Effector memory CD4-positive, alpha-beta T cell (primary cell): Measurements from ENCODE around the gene CDH12.
"Not testable (repeated sequence)": the region's sequence is repeated elsewhere in the genome, so short reads cannot be mapped to it uniquely, and the experiment has no call there.

Source experiments
- DNase-seq, 3 donors: peaks; one replicate each; pipeline ENCODE4 v3.0.0-alpha.2; 2020
- H3K27ac ChIP-seq: 2 replicates; pipeline ENCODE4 v1.7.0; 2013; ENCODE audit warnings: mild to moderate bottlenecking, low read length, moderate library complexity; ENCODE audit not compliant: insufficient read depth, poor library complexity, severe bottlenecking
- H3K27me3 ChIP-seq: replicated peaks from 2 replicates; pipeline ENCODE4 v1.7.0; 2013; ENCODE audit warnings: mild to moderate bottlenecking, low read length; ENCODE audit not compliant: insufficient read depth, control insufficient read depth, poor library complexity, severe bottlenecking
- H3K36me3 ChIP-seq: 2 replicates; pipeline ENCODE4 v1.7.0; 2013; ENCODE audit warnings: mild to moderate bottlenecking, low read length, moderate library complexity; ENCODE audit not compliant: control insufficient read depth, insufficient read depth
- H3K4me1 ChIP-seq: 2 replicates; pipeline ENCODE4 v1.7.0; 2013; ENCODE audit warnings: low read length, mild to moderate bottlenecking; ENCODE audit not compliant: control insufficient read depth, insufficient read depth, poor library complexity, severe bottlenecking
- H3K4me3 ChIP-seq: 2 replicates; pipeline ENCODE4 v1.7.0; 2013; ENCODE audit warnings: low read length, low read depth, mild to moderate bottlenecking; ENCODE audit not compliant: insufficient read depth, poor library complexity, severe bottlenecking
- H3K9me3 ChIP-seq: 2 replicates; pipeline ENCODE4 v1.7.0; 2013; ENCODE audit warnings: mild to moderate bottlenecking, low read length, moderate library complexity; ENCODE audit not compliant: control insufficient read depth

CDH12 gene

DNA sequence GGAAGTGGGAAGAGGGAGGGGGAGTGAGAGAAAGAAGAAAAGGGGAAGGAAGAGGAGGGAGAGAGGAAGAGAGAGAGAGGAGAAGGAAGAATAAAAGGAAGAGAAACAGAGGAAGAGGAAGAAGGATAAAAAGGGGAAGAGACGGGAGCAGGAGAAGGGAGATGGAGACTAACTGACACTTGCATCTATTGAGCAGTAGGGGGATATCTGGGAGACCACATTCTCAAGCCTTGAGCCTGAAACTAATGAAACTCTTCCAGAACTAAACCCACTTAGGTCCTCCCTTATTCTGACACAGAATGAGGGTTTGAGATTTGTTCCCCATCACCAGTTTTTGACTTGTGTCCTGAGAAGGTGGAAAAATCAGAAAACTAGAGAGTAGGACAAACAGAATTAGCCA, 533.3 kb downstream of the CDH12 start:
- Histone ChIP-seq H3K36me3 (no peaks in the 10 kb centered on the region), H3K9me3 (no peaks in the 10 kb centered on the region), H3K4me3 (no peak overlapping the region), H3K27ac (no peak overlapping the region), H3K27me3 (no peaks in the 10 kb centered on the region), H3K4me1 (no peaks in the 10 kb centered on the region)
- no peak for DNase-seq

DNA sequence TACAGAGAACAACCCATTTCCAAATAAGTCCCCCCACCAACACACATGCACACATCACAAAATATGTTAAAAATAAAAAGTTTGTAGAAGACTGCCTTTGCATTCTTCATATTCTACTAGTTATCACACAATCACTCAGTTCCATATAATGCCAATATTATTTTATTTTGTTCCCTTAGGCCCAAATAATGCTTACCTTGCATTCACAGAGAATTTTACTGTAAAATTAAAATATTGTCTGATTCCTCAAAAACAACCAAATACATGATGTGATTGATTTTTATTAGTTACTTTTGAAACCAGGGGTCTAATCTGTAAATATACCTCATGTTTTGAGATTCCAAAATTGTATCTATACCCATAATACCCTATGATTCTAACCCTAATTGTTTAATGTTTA, 536.9 kb downstream of the CDH12 start:
- Histone ChIP-seq H3K4me1 (no peaks in the 10 kb centered on the region), H3K4me3 (no peak overlapping the region), H3K9me3 (no peaks in the 10 kb centered on the region), H3K36me3 (no peaks in the 10 kb centered on the region), H3K27me3 (no peaks in the 10 kb centered on the region), H3K27ac (no peak overlapping the region)
- no peak for DNase-seq

DNA sequence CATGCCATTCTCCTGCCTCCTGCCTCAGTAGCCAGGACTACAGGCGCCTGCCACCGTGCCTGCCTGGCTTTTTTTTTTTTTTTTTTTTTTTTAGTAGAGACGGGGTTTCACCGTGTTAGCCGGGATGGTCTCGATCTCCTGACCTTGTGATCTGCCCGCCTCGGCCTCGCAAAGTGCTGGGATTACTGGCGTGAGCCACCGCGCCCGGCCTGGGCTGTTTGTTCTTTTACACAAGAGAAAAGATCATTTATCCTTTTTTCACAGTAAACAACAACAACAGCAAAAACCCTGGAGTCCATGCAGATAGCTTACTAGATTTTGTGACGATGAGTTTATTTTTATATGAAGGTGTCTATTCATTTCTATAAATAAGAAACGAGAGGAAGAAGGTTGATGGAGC, 538.1 kb downstream of the CDH12 start:
- H3K4me1 ChIP-seq, H3K27ac ChIP-seq, H3K4me3 ChIP-seq, H3K27me3 ChIP-seq, H3K36me3 ChIP-seq, DNase-seq, H3K9me3 ChIP-seq: not testable (repeated sequence)

GRCh38 chr5:22314548-22314947, 538.6 kb downstream of the CDH12 start:
- DNase-seq, result no peak
- Histone ChIP-seq H3K9me3 (no peaks in the 10 kb centered on the region), H3K4me1 (no peaks in the 10 kb centered on the region), H3K27ac (no peak overlapping the region), H3K36me3 (no peaks in the 10 kb centered on the region), H3K4me3 (no peak overlapping the region), H3K27me3 (no peaks in the 10 kb centered on the region)

GRCh38 chr5:22306011-22306410, 547.1 kb downstream of the CDH12 start:
- Histone ChIP-seq H3K27me3 (no peaks in the 10 kb centered on the region), H3K36me3 (no peaks in the 10 kb centered on the region), H3K27ac (no peak overlapping the region)

DNA sequence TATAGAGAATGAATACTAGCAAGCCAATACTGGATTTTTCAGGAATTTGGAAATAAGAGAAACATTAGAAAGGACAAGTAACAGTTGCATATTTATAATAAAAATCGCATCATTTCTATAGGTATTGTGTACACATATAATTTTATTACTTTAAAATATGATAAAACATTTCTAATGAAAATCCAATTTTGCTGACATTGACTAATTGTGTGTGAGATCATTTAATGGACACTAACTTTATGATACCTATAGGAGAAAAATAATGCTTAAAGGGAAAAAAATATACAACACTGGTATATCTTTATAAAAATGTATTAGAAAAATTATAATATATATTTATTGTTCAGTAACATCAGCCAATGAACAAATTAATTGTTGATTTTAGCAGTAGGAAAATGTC, 557.3 kb downstream of the CDH12 start:
- no peak for DNase-seq
- no peaks in the 10 kb centered on the region for H3K4me1 ChIP-seq
- no peak overlapping the region for H3K27ac ChIP-seq
- H3K27me3 ChIP-seq, result no peaks in the 10 kb centered on the region
- H3K9me3 ChIP-seq, result no peaks in the 10 kb centered on the region
- no peaks in the 10 kb centered on the region for H3K36me3 ChIP-seq
- H3K4me3 ChIP-seq, result no peak overlapping the region

More at GRCh38 chr5:22306011-22306410, 547.1 kb downstream of the CDH12 start:
- Histone ChIP-seq H3K4me1 (no peaks in the 10 kb centered on the region), H3K4me3 (no peak overlapping the region), H3K9me3 (no peaks in the 10 kb centered on the region)
- DNase-seq, result no peak

DNA sequence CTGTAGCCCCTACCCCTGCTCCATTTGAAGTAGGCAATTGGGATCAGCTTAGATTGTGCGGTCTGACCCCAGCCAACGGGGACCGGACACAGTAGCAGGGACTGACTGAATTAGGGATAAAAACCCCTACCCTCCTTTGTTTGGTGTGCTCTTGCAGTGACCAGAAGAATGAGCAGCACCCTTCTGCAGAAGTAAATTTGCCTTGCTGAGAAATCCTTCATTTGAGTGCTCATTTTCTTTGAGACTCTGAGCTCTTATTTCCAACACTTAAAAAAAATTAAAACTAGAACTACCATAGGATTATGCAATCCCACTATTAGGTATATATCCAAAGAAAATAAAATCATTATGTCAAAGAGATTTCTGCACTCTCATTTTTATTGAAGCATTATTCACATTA, 560.0 kb downstream of the CDH12 start:
- Histone ChIP-seq H3K4me1 (no peaks in the 10 kb centered on the region), H3K36me3 (no peaks in the 10 kb centered on the region), H3K27ac (no peak overlapping the region), H3K4me3 (no peak overlapping the region), H3K9me3 (peaks cover 1% of the 10 kb centered on the region), H3K27me3 (no peaks in the 10 kb centered on the region)
- no peak for DNase-seq

GRCh38 chr5:22278164-22278563, 575.0 kb downstream of the CDH12 start:
- H3K36me3 ChIP-seq, result no peaks in the 10 kb centered on the region
- no peaks in the 10 kb centered on the region for H3K9me3 ChIP-seq
- H3K4me1 ChIP-seq, result no peaks in the 10 kb centered on the region
- no peak for DNase-seq
- H3K4me3 ChIP-seq, result no peak overlapping the region
- no peak overlapping the region for H3K27ac ChIP-seq
- H3K27me3 ChIP-seq, result no peaks in the 10 kb centered on the region

GRCh38 chr5:22277006-22277405, 576.1 kb downstream of the CDH12 start:
- H3K36me3 ChIP-seq, result no peaks in the 10 kb centered on the region
- no peaks in the 10 kb centered on the region for H3K27me3 ChIP-seq
- no peak overlapping the region for H3K27ac ChIP-seq
- H3K9me3 ChIP-seq, result no peaks in the 10 kb centered on the region
- DNase-seq, result no peak
- H3K4me3 ChIP-seq, result no peak overlapping the region
- no peaks in the 10 kb centered on the region for H3K4me1 ChIP-seq

DNA sequence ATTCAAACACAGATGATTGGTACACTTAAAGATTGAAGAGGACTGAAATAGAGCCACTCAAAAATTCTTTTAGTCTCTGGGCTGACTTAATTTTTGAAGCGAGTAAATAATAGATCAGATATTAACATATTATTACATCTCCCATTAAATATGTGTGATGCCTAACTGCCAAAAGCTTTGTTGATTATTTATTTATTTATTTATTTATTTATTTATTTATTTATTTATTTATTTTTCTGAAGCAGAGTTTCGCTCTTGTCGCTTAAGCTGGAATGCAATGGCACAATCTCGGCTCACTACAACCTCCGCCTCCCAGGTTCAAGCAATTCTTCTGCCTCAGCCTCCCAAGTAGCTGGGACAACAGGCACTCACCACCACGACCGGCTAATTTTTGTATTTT, 587.3 kb downstream of the CDH12 start:
- not testable (repeated sequence) for H3K27ac ChIP-seq, H3K27me3 ChIP-seq

DNA sequence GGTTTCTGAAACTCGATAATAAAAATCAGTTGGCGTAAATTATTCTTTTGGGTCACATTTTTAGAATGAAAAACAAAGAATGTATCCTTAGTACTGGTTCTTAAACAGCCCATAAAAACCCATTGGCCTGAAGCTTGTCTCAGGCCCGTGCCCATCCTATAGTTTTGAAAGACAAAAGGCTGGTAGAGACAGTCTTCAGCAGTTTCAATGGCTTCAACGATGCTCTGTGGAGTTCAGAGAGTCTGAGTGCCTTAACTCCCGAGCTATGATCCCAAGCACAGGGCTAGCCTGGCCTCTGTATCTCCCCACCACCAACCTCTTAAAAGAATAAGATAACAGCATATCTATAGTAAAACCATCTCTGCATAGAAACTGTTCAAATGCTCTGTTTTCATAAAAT, 595.0 kb downstream of the CDH12 start:
- Histone ChIP-seq H3K36me3 (no peaks in the 10 kb centered on the region), H3K27me3 (no peaks in the 10 kb centered on the region), H3K4me1 (no peaks in the 10 kb centered on the region), H3K9me3 (no peaks in the 10 kb centered on the region), H3K4me3 (no peak overlapping the region), H3K27ac (no peak overlapping the region)
- DNase-seq, result no peak

More for the DNA sequence above, 587.3 kb downstream of the CDH12 start:
- H3K4me1 ChIP-seq, H3K36me3 ChIP-seq, H3K9me3 ChIP-seq, H3K4me3 ChIP-seq, DNase-seq: not testable (repeated sequence)
